T-helper 2 cell treated with Interferon-gamma antibody and Interleukin-4, amounts not matched to agents 5 μg/mL and 100 μg/mL, for 36 hours (primary cell): ENCODE data around the gene TMTC2.

Experiments
- DNase-seq: peaks from one replicate; pipeline ENCODE4 v3.0.0; 2021; ENCODE audit warnings: low spot score
- H3K27ac Mint-ChIP-seq: one replicate; pipeline ENCODE4 v1.8.0; 2021; ENCODE audit warnings: mild to moderate bottlenecking, mixed read lengths
- H3K27me3 Mint-ChIP-seq: one replicate; pipeline ENCODE4 v1.8.0; 2021; ENCODE audit warnings: low read depth, mixed read lengths
- H3K36me3 Mint-ChIP-seq: one replicate; pipeline ENCODE4 v1.8.0; 2021; ENCODE audit warnings: low read depth, mixed read lengths
- H3K4me1 Mint-ChIP-seq: one replicate; pipeline ENCODE4 v1.8.0; 2021; ENCODE audit warnings: low read depth, mixed read lengths
- H3K4me3 Mint-ChIP-seq: one replicate; pipeline ENCODE4 v1.8.0; 2022; ENCODE audit warnings: mild to moderate bottlenecking, moderate library complexity, mixed read lengths
- H3K9me3 Mint-ChIP-seq: one replicate; pipeline ENCODE4 v1.8.0; 2021; ENCODE audit warnings: mixed read lengths

The TMTC2 gene

GRCh38 chr12:83018088-83018487 lies 331.4 kb downstream of the TMTC2 start:
- Mint-ChIP-seq H3K9me3 (peaks cover 6% of the 10 kb centered on the region), H3K27ac (no peak overlapping the region), H3K4me1 (no peaks in the 10 kb centered on the region), H3K27me3 (no peaks in the 10 kb centered on the region), H3K36me3 (no peaks in the 10 kb centered on the region), H3K4me3 (no peak overlapping the region)
- DNase-seq: no peak

- Mint-ChIP-seq H3K4me1 (no peaks in the 10 kb centered on the region), H3K36me3 (no peaks in the 10 kb centered on the region)
These were observed 340.5 kb downstream of the TMTC2 start for GRCh38 chr12:83027021-83027723.

GRCh38 chr12:83031196-83031595 lies 344.5 kb downstream of the TMTC2 start:
- no peaks in the 10 kb centered on the region for H3K27me3 Mint-ChIP-seq
- H3K9me3 Mint-ChIP-seq: no peaks in the 10 kb centered on the region
- no peak overlapping the region for H3K27ac Mint-ChIP-seq
- no peaks in the 10 kb centered on the region for H3K4me1 Mint-ChIP-seq
- no peak for DNase-seq
- no peaks in the 10 kb centered on the region for H3K36me3 Mint-ChIP-seq
- no peak overlapping the region for H3K4me3 Mint-ChIP-seq

More at GRCh38 chr12:83027021-83027723, 340.5 kb downstream of the TMTC2 start:
- Mint-ChIP-seq H3K27me3 (no peaks in the 10 kb centered on the region), H3K9me3 (no peaks in the 10 kb centered on the region), H3K4me3 (no peak overlapping the region), H3K27ac (no peak overlapping the region)
- no peak for DNase-seq

GRCh38 chr12:83036847-83037246 lies 350.1 kb downstream of the TMTC2 start:
- Mint-ChIP-seq H3K4me1 (no peaks in the 10 kb centered on the region), H3K36me3 (no peaks in the 10 kb centered on the region), H3K27ac (no peak overlapping the region), H3K4me3 (no peak overlapping the region), H3K27me3 (no peaks in the 10 kb centered on the region), H3K9me3 (no peaks in the 10 kb centered on the region)
- DNase-seq: no peak

GRCh38 chr12:83039413-83039812 lies 352.7 kb downstream of the TMTC2 start:
- Mint-ChIP-seq H3K27ac (no peak overlapping the region), H3K4me1 (no peaks in the 10 kb centered on the region), H3K27me3 (no peaks in the 10 kb centered on the region), H3K36me3 (no peaks in the 10 kb centered on the region), H3K4me3 (no peak overlapping the region), H3K9me3 (no peaks in the 10 kb centered on the region)
- DNase-seq: no peak

GRCh38 chr12:83040339-83040738 lies 353.6 kb downstream of the TMTC2 start:
- no peak for DNase-seq
- Mint-ChIP-seq H3K9me3 (no peaks in the 10 kb centered on the region), H3K27ac (no peak overlapping the region), H3K4me1 (no peaks in the 10 kb centered on the region), H3K27me3 (no peaks in the 10 kb centered on the region), H3K4me3 (no peak overlapping the region), H3K36me3 (no peaks in the 10 kb centered on the region)

- no peak for DNase-seq
- Mint-ChIP-seq H3K4me3 (no peak overlapping the region), H3K36me3 (no peaks in the 10 kb centered on the region), H3K27me3 (no peaks in the 10 kb centered on the region), H3K9me3 (no peaks in the 10 kb centered on the region), H3K4me1 (no peaks in the 10 kb centered on the region), H3K27ac (no peak overlapping the region)
These were observed 354.3 kb downstream of the TMTC2 start for GRCh38 chr12:83040991-83041390.

- Mint-ChIP-seq H3K36me3 (no peaks in the 10 kb centered on the region), H3K27me3 (no peaks in the 10 kb centered on the region), H3K9me3 (no peaks in the 10 kb centered on the region), H3K4me3 (no peak overlapping the region), H3K27ac (no peak overlapping the region), H3K4me1 (no peaks in the 10 kb centered on the region)
- DNase-seq: no peak
These were observed 355.9 kb downstream of the TMTC2 start for GRCh38 chr12:83042441-83043200.

- Mint-ChIP-seq H3K4me1 (no peaks in the 10 kb centered on the region), H3K27ac (no peak overlapping the region), H3K4me3 (no peak overlapping the region), H3K9me3 (no peaks in the 10 kb centered on the region), H3K36me3 (no peaks in the 10 kb centered on the region), H3K27me3 (no peaks in the 10 kb centered on the region)
- no peak for DNase-seq
These were observed 358.0 kb downstream of the TMTC2 start for GRCh38 chr12:83044736-83045135.

GRCh38 chr12:83046019-83046418 lies 359.3 kb downstream of the TMTC2 start:
- H3K27me3 Mint-ChIP-seq: no peaks in the 10 kb centered on the region
- DNase-seq: no peak
- H3K36me3 Mint-ChIP-seq: no peaks in the 10 kb centered on the region
- H3K9me3 Mint-ChIP-seq: no peaks in the 10 kb centered on the region
- H3K4me3 Mint-ChIP-seq: no peak overlapping the region
- no peak overlapping the region for H3K27ac Mint-ChIP-seq
- H3K4me1 Mint-ChIP-seq: no peaks in the 10 kb centered on the region

GRCh38 chr12:83049306-83049705 lies 362.6 kb downstream of the TMTC2 start:
- Mint-ChIP-seq H3K27me3 (no peaks in the 10 kb centered on the region), H3K36me3 (no peaks in the 10 kb centered on the region), H3K4me1 (no peaks in the 10 kb centered on the region), H3K4me3 (no peak overlapping the region), H3K27ac (no peak overlapping the region), H3K9me3 (no peaks in the 10 kb centered on the region)
- no peak for DNase-seq

GRCh38 chr12:83052890-83053541 lies 366.3 kb downstream of the TMTC2 start:
- Mint-ChIP-seq H3K4me1 (no peaks in the 10 kb centered on the region), H3K36me3 (no peaks in the 10 kb centered on the region), H3K27ac (no peak overlapping the region), H3K9me3 (no peaks in the 10 kb centered on the region), H3K4me3 (no peak overlapping the region), H3K27me3 (no peaks in the 10 kb centered on the region)
- DNase-seq: no peak

GRCh38 chr12:83057436-83057835 lies 370.7 kb downstream of the TMTC2 start:
- Mint-ChIP-seq H3K27me3 (no peaks in the 10 kb centered on the region), H3K36me3 (no peaks in the 10 kb centered on the region), H3K4me3 (no peak overlapping the region), H3K27ac (no peak overlapping the region), H3K4me1 (no peaks in the 10 kb centered on the region), H3K9me3 (no peaks in the 10 kb centered on the region)
- no peak for DNase-seq

GRCh38 chr12:83059107-83059506 lies 372.4 kb downstream of the TMTC2 start:
- Mint-ChIP-seq H3K27me3 (no peaks in the 10 kb centered on the region), H3K27ac (no peak overlapping the region), H3K4me3 (no peak overlapping the region), H3K9me3 (no peaks in the 10 kb centered on the region), H3K36me3 (no peaks in the 10 kb centered on the region), H3K4me1 (no peaks in the 10 kb centered on the region)
- DNase-seq: no peak
